NCI-H2107 treated with DMSO at 0.1 percent for 48 hours (cell line): ENCODE results near the gene ARHGAP40.

Experiments
- DNase-seq: peaks from one replicate; lab custom pipeline; 2025; ENCODE audit not compliant: unreplicated experiment; lab: John Stamatoyannopoulos, UW

Gene ARHGAP40

DNA sequence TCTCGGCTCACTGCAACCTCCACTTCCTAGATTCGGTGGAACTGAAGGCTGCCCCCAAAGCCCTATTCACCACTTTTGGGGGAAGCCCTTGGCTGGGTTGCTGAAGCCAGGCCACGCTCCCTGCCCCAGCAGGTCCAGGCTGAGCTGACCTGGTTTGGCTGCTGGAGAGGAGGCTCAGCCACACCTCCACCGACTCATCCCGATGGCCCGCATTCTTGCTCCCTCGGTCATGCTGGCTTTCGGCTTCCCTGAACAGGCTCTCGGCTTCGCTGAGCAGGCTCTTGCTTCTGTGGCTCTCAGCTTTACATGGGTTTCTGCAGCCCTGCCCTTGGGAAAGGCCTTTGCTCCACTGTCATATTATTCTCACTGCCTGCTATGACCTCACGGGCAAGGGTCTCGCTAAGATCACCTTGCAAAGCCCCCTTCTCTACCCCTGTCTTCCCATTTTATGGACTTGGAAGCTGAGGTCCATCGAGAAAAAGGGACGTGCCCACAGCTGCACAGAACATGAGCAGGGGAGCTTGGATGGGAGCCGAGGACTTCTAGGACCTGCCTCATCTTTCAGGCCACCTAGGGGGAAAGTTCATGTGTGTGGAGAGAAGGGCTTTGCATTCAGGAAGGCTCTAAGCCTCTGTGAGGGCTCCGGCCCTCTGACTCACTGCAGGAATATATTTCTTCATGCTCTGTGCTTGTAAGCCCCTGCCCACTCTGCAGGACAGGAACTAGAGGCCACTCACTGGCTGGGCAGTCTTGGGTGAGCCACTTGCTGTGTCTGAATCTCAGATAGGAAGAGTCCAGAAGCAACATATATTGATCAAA lies 15.6 kb downstream of the ARHGAP40 start:
- no peak for DNase-seq

- no peak for DNase-seq
Observed at GRCh38 chr20:38617830-38618196, 16.2 kb downstream of the ARHGAP40 start.

DNA sequence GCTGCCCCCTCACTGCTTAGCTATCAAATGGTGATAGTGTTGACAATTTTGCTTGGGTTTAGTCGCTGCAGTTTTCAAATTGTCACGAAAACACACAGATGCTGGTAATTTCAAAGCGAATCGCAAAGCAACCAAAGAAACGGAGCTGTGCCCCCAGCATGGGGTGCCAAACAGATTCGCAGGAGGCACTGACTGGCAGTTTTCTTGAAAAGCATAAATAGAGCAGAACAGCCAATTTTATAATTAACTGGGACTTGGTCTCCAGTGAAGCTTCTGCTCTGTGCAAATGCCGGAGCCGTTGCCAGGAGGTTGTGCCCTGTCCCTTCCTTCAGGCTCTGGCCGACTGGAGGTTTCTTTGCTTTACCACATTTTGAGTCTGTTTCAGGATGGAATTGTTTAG lies 18.8 kb downstream of the ARHGAP40 start:
- DNase-seq: no peak

DNA sequence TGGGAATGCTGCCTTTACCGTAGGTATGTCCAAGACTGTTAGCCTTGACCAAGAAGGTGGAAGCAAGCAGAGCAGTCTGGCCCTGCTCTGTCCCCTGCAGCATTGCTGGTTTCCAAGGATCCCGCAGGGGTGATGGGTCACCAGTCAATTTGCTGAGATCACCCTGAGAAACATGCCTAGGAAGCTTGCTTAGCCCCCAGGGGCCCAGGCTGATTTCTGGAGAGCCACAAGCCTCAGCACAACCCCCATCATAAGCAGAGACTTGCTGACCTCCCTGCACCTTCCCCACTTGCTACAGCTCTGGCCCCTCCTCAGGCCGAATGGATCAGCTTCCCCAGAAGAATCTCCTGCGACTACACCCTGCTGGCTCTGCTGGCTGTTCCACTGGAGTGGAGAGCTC lies 21.5 kb downstream of the ARHGAP40 start:
- no peak for DNase-seq

GRCh38 chr20:38624084-38624483 lies 22.5 kb downstream of the ARHGAP40 start:
- DNase-seq: no peak

GRCh38 chr20:38625896-38626295 lies 24.3 kb downstream of the ARHGAP40 start:
- DNase-seq: no peak

GRCh38 chr20:38626921-38627659 lies 25.5 kb downstream of the ARHGAP40 start:
- no peak for DNase-seq

DNA sequence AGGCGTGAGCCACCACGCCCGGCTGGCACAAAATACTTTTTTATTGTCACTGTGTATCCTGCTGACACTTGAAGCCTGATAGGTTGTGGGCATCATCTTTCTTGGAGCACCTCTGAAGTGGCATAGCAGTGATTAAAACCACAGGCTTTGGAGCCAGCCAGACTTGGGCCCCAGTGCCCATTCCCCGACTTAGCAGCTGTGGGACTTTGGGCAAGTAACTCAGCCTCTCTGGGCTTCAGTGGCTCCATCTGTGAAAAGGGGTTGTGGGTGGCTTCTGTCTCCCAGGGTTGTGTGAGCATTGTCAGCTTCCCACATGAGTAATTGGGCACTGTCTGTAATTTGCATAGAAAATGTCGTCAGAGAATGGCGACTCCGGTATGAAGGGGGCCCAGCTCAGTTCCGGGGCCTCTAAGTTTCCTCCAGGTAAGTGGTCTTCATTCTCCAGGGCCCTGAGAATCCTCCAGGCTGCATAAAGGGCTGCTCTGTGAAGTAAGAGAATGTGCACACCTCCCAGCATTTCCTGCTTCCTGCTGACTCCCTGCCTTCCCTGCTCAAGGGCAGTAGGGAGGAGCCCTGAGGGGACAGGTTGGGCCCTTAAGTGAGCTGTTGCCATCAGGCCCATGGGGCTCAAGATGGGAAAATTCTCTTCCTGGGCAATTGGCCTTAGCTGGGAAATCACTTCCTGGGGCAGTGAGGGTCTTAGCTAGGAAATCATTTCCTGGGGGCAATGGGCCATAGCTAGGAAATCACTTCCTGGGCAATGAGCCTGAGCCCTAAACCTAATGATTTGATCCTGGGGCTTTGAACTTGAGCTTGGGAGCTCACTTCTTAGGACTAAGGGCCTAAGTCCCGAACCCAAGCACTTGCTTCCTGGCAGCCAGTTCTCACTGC lies 27.2 kb downstream of the ARHGAP40 start:
- DNase-seq: no peak

DNA sequence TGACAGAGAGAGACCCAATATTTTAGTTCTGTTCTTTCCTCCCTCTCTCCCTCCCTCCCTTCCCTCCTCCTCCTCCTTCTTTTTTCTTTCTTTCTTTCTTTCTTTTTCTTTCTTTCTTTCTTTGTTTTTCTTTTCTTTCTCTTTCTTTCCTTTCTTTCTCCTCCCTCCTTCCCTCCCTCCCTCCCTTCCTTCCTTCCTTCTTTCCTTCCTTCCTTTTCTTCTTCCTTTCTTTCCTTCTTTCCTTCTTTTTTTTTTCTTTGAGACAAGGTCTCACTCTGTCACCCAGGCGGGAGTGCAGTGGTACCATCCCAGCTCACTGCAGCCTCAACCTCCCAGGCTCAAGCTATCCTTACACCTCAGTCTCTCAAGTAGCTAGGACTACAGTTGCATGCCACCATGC lies 28.4 kb downstream of the ARHGAP40 start:
- no peak for DNase-seq

GRCh38 chr20:38630727-38631126 lies 29.1 kb downstream of the ARHGAP40 start:
- no peak for DNase-seq

DNA sequence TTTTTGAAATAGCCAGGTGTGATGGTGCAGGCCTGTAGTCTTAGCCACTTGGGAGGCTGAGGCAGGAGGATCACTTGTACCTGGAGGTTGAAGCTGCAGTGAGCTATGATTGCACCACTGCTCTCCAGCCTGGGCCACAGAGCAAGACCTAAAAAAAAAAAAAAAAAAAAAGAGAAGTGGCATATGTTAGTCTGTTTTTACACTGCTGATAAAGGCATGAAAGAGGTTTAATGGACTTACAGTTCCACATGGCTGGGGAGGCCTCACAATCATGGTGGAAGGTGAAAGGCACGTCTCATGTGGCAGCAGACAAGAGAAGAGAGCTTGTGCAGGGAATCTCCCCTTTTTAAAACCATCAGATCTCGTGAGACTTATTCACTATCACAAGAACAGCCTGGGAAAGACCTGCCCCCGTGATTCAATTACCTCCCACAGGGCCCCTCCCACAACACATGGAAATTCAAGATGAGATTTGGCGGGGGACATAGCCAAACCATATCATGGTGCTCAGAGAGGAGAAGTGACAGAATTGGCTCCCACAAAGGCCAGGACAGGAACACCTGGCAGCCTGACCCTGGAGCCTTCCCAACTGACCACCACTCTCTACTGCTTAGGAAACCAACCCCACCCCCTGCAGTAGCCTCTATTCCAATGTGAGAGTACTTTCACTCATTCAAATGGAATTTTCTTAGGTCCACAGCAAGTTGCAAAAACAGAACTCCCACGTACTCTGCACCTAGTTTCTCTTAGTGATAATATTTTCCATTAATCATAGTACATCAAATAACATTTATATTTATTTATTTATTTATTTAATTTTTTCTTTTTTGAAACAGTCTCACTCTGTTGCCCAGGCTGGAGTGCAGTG lies 29.8 kb downstream of the ARHGAP40 start:
- DNase-seq: no peak

DNA sequence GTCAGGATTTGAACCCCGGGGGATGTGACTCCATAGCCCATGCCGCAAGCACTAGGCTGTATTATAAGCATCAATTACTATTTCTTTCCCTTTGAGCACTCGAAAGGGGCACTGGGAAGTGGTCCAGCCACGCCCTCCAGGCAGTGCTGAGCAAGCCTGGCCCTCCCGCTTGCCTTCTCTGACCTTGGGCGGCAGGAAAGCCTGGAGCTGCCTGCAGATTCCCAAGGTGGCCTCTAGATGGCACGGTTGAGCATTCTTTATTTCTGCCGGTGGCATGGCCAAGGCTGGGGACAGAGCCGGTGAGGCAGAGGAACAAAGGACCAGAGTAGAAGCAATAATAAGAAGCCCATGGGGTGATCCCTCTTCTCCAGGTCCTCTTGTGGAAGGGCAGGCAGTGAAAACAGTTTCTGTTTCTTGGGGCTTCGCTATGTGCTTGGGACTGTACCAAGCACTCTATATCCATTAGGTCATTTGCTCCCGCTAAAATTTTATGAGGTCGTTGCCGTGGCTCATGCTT lies 32.0 kb downstream of the ARHGAP40 start:
- DNase-seq: peak; percentile 12

DNA sequence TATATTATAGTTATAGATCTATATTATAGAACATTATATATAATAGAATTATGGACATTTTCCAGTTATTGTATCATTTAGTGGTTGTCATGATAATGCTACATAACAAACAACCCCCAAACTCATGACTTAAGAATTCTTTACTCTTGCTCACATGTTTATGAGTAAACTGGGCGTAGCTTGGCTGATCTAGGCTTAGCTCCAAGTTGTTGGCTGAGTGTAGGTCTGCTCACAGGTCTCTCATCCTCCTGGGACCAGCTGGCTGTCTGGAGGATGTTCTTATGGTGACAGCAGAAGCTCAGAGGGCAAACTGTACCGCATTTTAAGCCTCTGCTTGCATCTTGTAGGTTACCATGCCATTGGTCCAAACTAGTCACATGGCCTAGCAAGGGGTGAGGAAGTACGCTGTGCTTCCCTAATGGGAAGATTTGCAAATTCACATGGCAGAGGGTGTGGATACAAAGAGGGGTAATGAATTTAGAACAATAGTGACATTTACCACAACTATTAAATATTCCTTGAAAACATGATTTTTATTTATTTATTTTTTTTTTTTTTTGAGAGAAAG lies 34.2 kb downstream of the ARHGAP40 start:
- DNase-seq: no peak

- DNase-seq: no peak
Observed at GRCh38 chr20:38640521-38640920, 38.9 kb downstream of the ARHGAP40 start.

GRCh38 chr20:38642498-38642897 lies 40.9 kb downstream of the ARHGAP40 start:
- no peak for DNase-seq

GRCh38 chr20:38644588-38645260 lies 43.1 kb downstream of the ARHGAP40 start:
- DNase-seq: no peak

DNA sequence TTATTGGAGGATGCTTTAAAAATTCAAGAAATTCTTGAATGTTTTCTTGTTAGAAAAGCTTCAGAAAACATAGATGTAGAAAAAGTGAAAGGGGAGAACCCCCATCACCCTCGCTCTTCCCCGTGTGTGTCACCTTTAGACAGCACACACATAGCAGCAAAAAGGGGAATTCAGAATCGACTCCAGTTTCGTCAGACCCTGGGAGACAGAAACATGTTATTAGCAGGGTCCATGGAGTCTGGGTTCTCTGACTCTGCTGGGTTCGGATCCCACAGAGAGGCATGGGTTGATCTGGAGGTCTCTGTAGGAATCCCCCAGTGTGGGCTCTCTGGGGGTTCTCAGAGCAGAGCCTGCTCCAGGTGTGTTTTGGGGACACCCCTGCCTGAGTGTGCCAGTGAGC lies 43.7 kb downstream of the ARHGAP40 start:
- no peak for DNase-seq

DNA sequence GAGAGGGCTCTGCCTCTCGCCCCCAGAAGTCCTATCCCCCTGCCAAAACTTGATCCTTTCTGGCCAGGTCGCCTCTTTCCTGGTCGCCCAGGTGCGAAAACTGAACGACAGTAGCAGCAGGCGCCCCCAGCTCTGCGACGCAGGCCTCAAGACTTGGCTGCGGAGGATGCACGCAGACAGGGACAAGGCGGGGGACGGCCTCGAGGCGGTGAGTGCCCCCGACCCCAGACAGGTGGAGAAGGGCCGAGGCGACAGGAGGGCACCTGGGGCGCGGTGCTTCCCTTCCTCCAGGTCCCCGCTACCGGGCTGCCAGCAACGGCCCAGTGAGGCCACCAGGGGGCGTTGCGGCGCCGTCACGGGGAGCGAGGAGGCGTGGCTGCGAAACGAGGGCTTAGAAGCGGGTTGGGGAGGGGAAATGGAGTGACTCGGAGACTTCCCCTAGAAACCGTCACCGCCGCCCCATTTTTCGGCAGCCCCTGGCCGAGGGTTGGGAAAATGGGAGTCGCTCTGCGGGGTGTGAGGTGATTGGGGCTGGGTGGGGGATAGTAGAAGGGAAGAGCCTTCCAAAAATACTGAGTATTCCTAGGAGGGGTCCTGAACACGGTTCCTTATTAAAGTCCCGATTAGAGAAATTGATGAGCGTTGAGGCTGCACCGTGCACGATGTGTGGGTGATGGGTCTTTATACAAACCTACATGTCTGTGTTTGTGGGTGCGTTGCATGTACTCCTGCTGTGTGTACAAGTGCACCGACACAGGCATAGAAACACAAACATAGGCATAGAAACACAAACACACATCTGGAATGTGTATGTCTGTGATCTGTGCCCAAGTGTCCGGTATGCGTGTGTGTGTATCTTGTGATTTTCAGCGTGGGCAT lies 44.6 kb downstream of the ARHGAP40 start:
- peak; percentile 9 for DNase-seq
